Esophagus squamous epithelium (tissue), 4 donors: Measurements from ENCODE around the gene MORN1.

ENCODE experiments used
- CTCF ChIP-seq, 6 experiments: fragments of 450-650 bp in 4 of 6; fragments of 200-600 bp in 2 of 6; sonication (generic) in 2 of 6; IDR thresholded peaks; one replicate each; pipeline ENCODE4 v1.5.1; 2016 to 2019; ENCODE audit warnings: antibody characterized with exemption in 6 of 6, mild to moderate bottlenecking in 4 of 6, moderate library complexity in 4 of 6
- POLR2A ChIP-seq, 4 donors: fragments of 450-650 bp; IDR thresholded peaks; one replicate each; pipeline ENCODE4 v1.6.1; 2017; ENCODE audit warnings: antibody characterized with exemption in 4 of 4, mild to moderate bottlenecking in 4 of 4, moderate library complexity in 3 of 4

GRCh38 chr1:2288816-2289536, 102.4 kb downstream of the MORN1 start:
- TF ChIP-seq CTCF (IDR thresholded peaks at IDR 0.05) (no peak), POLR2A (IDR thresholded peaks at IDR 0.05) (no peak)
